HepG2 (cell line): ENCODE measurements around the gene CHCHD6. TPM values are rescaled to one million over a fixed set of nuclear protein-coding genes. Genes with fewer than 3 reads are reported as not detected.

Experiments used
- ATAC-seq: fragments of 200-7000 bp; cut with Tn5 transposase; 3 replicates; pipeline ENCODE4 v1.9.1; 2020; ENCODE audit warnings: mild to moderate bottlenecking, moderate library complexity
- BruUV-seq: library from RNA; stranded (reverse); fragments of 400-500 nt; replicated peaks from 2 replicates; lab custom pipeline; 2021; lab: Mats Ljungman, UMichigan
- CTCF ChIA-PET: fragments of 300-600 bp; formaldehyde crosslinking; extraction: SDS; loops from one replicate; lab custom pipeline; 2021; ENCODE audit warnings: low total read pairs, inconsistent platforms, low intra/inter-chr PET ratio; lab: Yijun Ruan, JAX
- POLR2A ChIA-PET: fragments of 350-600 bp; sonication (Branson Sonifier 250); formaldehyde crosslinking; loops from one replicate; lab custom pipeline; 2020; ENCODE audit warnings: antibody characterized with exemption, inconsistent platforms; lab: Yijun Ruan, JAX
- DNase-seq: peaks from one replicate; pipeline ENCODE4 v3.0.0-alpha.2; 2015; ENCODE audit warnings: low spot score
- FAIRE-seq: peaks from 3 replicates; lab custom pipeline; 2011; peaks lifted over from hg19 to GRCh38; lab: Jason Lieb, UNC
- H2AFZ ChIP-seq: one replicate; pipeline ENCODE4 v1.6.1; 2011; ENCODE audit warnings: low read length, inconsistent platforms
- H3K27ac ChIP-seq: fragments of 300-600 bp; 3 replicates; pipeline ENCODE4 v1.8.0; 2011; ENCODE audit warnings: mixed run types, mild to moderate bottlenecking, mixed read lengths, low read length, inconsistent platforms; ENCODE audit not compliant: insufficient read depth; ENCODE audit errors: extremely low read length
- H3K27me3 ChIP-seq, 2 experiments: fragments of 200-600 bp in 1 of 2; 2 replicates in 1 of 2; 3 replicates in 1 of 2; pipeline versions ENCODE4 v1.6.0 to v1.8.0; 2011; ENCODE audit warnings: low read length in 2 of 2, mild to moderate bottlenecking in 2 of 2, moderate library complexity in 2 of 2, inconsistent platforms in 1 of 2; ENCODE audit not compliant: insufficient read depth in 2 of 2, control insufficient read depth in 1 of 2
- H3K36me3 ChIP-seq, 2 experiments: fragments of 200-600 bp in 1 of 2; replicated peaks in 1 of 2; 2 replicates in 1 of 2; 3 replicates in 1 of 2; pipeline versions ENCODE4 v1.5.1 to v1.8.0; 2011; ENCODE audit warnings: low read length in 2 of 2, inconsistent platforms in 1 of 2; ENCODE audit not compliant: insufficient read depth in 2 of 2, control insufficient read depth in 1 of 2
- H3K4me1 ChIP-seq: 2 replicates; pipeline ENCODE4 v1.5.1; 2012; ENCODE audit warnings: low read length, inconsistent platforms; ENCODE audit not compliant: insufficient read depth
- H3K4me2 ChIP-seq: 2 replicates; pipeline ENCODE4 v1.6.0; 2011; ENCODE audit warnings: low read depth, low read length, inconsistent platforms
- H3K4me3 ChIP-seq, 3 experiments: fragments of 200-600 bp in 1 of 3; sonication (generic), shearing (Covaris generic) in 1 of 3; replicated peaks in 1 of 3; 2 replicates each; pipeline ENCODE4 v1.5.1; 2011 to 2016; ENCODE audit warnings: low read length in 3 of 3, inconsistent platforms in 2 of 3, low read depth in 2 of 3, mild to moderate bottlenecking in 2 of 3, control low read depth in 1 of 3, mixed read lengths in 1 of 3; ENCODE audit not compliant: insufficient read depth in 1 of 3
- H3K79me2 ChIP-seq: one replicate; pipeline ENCODE4 v1.6.1; 2011; ENCODE audit warnings: low read length, inconsistent platforms; ENCODE audit not compliant: insufficient read depth
- H3K9ac ChIP-seq: 2 replicates; pipeline ENCODE4 v1.6.0; 2011; ENCODE audit warnings: mild to moderate bottlenecking, low read depth, low read length, inconsistent platforms; ENCODE audit not compliant: insufficient read depth
- H3K9me3 ChIP-seq: 2 replicates; pipeline ENCODE4 v1.5.1; 2012; ENCODE audit warnings: mild to moderate bottlenecking, low read length
- H4K20me1 ChIP-seq: 2 replicates; pipeline ENCODE4 v1.6.0; 2011; ENCODE audit warnings: inconsistent platforms, mild to moderate bottlenecking, low read length, moderate library complexity; ENCODE audit not compliant: insufficient read depth
- BRF2 ChIP-seq: sonication (generic); formaldehyde crosslinking; IDR thresholded peaks from 2 replicates; pipeline ENCODE4 v1.8.1; 2022; ENCODE audit warnings: mild to moderate bottlenecking, missing genetic modification reagents
- HNRNPLL ChIP-seq: fragments of 200-400 bp; formaldehyde crosslinking; IDR thresholded peaks from 2 replicates; pipeline ENCODE4 v1.6.1; 2017; ENCODE audit warnings: mild to moderate bottlenecking, low read depth, low read length; ENCODE audit not compliant: poor library complexity, severe bottlenecking
- MBNL3 ChIP-seq: fragments of 250-450 bp; sonication (Bioruptor Pico); conservative IDR thresholded peaks from 2 replicates; pipeline ENCODE4 v1.8.0; 2022; ENCODE audit warnings: mild to moderate bottlenecking, inconsistent platforms
- PAXIP1 ChIP-seq: sonication (generic); formaldehyde crosslinking; conservative IDR thresholded peaks from 2 replicates; pipeline ENCODE4 v1.4.0; 2020; ENCODE audit warnings: mild to moderate bottlenecking, missing genetic modification reagents, moderate library complexity
- SIN3A ChIP-seq: IDR thresholded peaks from 2 replicates; pipeline ENCODE4 v1.6.1; 2011; ENCODE audit warnings: low read depth, mild to moderate bottlenecking, control low read depth, low read length, borderline replicate concordance
- ZNF180 ChIP-seq: sonication (generic); formaldehyde crosslinking; IDR thresholded peaks from 2 replicates; pipeline ENCODE4 v1.4.0; 2020; ENCODE audit warnings: low read depth, missing genetic modification reagents, borderline replicate concordance
- ZNF292 ChIP-seq: sonication (generic); formaldehyde crosslinking; IDR thresholded peaks from 2 replicates; pipeline ENCODE4 v1.8.1; 2022; ENCODE audit warnings: mild to moderate bottlenecking, low read depth, missing genetic modification reagents, borderline replicate concordance
- ZNF350 ChIP-seq: sonication (generic); formaldehyde crosslinking; IDR thresholded peaks from 2 replicates; pipeline ENCODE4 v1.4.0; 2020; ENCODE audit warnings: mild to moderate bottlenecking, low read depth, missing genetic modification reagents, borderline replicate concordance
- ZNF446 ChIP-seq: sonication (generic); formaldehyde crosslinking; IDR thresholded peaks from 2 replicates; pipeline ENCODE4 v1.5.0; 2020; ENCODE audit warnings: mild to moderate bottlenecking, missing genetic modification reagents
- ZNF646 ChIP-seq: sonication (generic); formaldehyde crosslinking; IDR thresholded peaks from 2 replicates; pipeline ENCODE4 v1.9.0; 2021; ENCODE audit warnings: mild to moderate bottlenecking, missing genetic modification reagents
- WGBS: methylation state at CpG from one replicate; pipeline ENCODE4 v1.1.6; 2017; ENCODE audit warnings: low lambda C conversion rate; 5-methylcytosine and 5-hydroxymethylcytosine counted together
- in situ Hi-C: cut with HindIII; loops from 2 replicates; pipeline ENCODE4 v1.10.0; 2017; ENCODE audit warnings: low pct_unique_long_range_greater_than_20kb; ENCODE audit not compliant: extremely low pct_ligation_motif_present
- intact Hi-C: fragments of 100-400 bp; cut with micrococcal nuclease; formaldehyde crosslinking; loops from one replicate; pipeline ENCODE4 v1.10.0; 2022; ENCODE audit not compliant: unreplicated experiment
- polyA plus RNA-seq, 8 experiments: library from polyadenylated mRNA; depleted of rRNA in 3 of 8; stranded (reverse) in 7 of 8; unstranded in 1 of 8; fragments of >200 nt; fragmentation: Illumina TruSeq in 4 of 8; extraction: Trizol in 4 of 8; gene quantifications; 2 replicates each; pipeline versions ENCODE4 v1.2.1 to v1.2.3, GENCODE V29; 2011 to 2016; ENCODE audit warnings: low read depth in 4 of 8, missing spikeins in 1 of 8, mixed read lengths in 1 of 8; ENCODE audit not compliant: insufficient read depth in 1 of 8
- total RNA-seq, 5 experiments: library from RNA; depleted of rRNA; stranded (reverse); fragments of >200 nt; fragmentation: Illumina TruSeq; extraction: Trizol; gene quantifications; 2 replicates each; pipeline ENCODE4 v1.2.3, GENCODE V29; 2016; ENCODE audit warnings: low read depth in 1 of 5

CHCHD6 gene
- total and polyA plus RNA-seq, 2 of the 13 experiments (the other 11 are each of a cell fraction or from before 2014, with no cell fraction given): 20.3 to 20.8 TPM

GRCh38 chr3:126733061-126733430 is 29.0 kb downstream of the CHCHD6 start (continued):
- no peak for TF ChIP-seq BRF2 (CRISPR knock-in tag)
- TF ChIP-seq MBNL3 (CRISPR knock-in tag): no peak
- no peak for TF ChIP-seq ZNF446 (CRISPR knock-in tag)
- no peak for TF ChIP-seq PAXIP1 (CRISPR knock-in tag)
- no peak for TF ChIP-seq HNRNPLL
- TF ChIP-seq, all 625 proteins: peak for 0

- intact Hi-C loops: loop anchor here (1.0 kb wide), 1 partner anchor 30 kb away; the partner anchor contains the start of gene CHCHD6
- DNase-seq (peak; percentile 88), FAIRE-seq (peak; percentile 91), ATAC-seq (peak; percentile 99)
- Histone ChIP-seq H3K36me3 (peaks cover 2 to 6% of the 10 kb centered on the region in 2 experiments; a peak in 4 of 5 replicates), H3K79me2 (no peaks in the 10 kb centered on the region), H3K9ac (peak overlapping the region; percentile 41), H3K4me3 (peak overlapping the region in 1 of 3 experiments; percentile 8; a peak in 1 of 6 replicates), H2AFZ (no peak overlapping the region), H3K4me1 (peaks cover 32% of the 10 kb centered on the region), H3K27me3 (no peaks in the 10 kb centered on the region), H3K4me2 (peak overlapping the region; percentile 51), H3K9me3 (no peaks in the 10 kb centered on the region), H4K20me1 (no peaks in the 10 kb centered on the region), H3K27ac (peak overlapping the region; percentile 64)
- CTCF ChIA-PET: no interaction called here
- 23% methylated on average over 5 of the region's 5 CpGs for WGBS
- in situ Hi-C loops: no loop called here
- no TSS peak for BruUV-seq
- POLR2A ChIA-PET: interaction anchor here (0.6 kb wide), 1 partner anchor 19 kb away, joined by 3 read pairs; no protein-coding TSS in a partner anchor
- TF ChIP-seq ZNF180 (CRISPR knock-in tag) (no peak), SIN3A (no peak), ZNF350 (0 out of 2 replicates have a peak, but pooled peaks have one; percentile 14), ZNF292 (no peak), ZNF646 (CRISPR knock-in tag) (no peak)
These were observed 30.2 kb downstream of the CHCHD6 start for GRCh38 chr3:126734106-126734723.
